Measurements from ENCODE around the gene OR10G8. TPM values are rescaled to one million over a fixed set of nuclear protein-coding genes. Genes with fewer than 3 reads are reported as not detected.

The OR10G8 gene
- total RNA-seq, 4 donors from 2014 or later: not detected

DNA sequence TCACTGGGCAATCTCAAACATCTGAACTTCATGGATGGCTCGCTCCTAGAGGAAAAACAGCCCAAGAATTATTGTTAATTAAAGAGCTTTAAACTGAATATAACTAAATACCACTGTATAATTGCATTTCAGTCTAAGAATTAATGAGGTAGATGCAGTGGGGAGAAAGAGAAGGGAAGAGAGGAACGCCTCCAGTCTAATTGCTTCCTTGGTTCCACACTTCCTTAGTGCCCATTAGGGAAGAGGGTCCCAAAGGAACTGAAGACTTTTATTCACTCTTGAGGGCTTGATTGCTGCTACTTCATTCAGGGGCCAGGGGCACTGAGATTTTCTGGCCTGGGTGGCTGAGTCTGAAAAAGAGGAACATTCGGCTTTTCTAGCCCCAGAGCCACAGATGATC, 26.4 kb downstream of the OR10G8 start:
- H3K27ac ChIP-seq: no peak overlapping the region
- DNase-seq (ENCODE audit: low spot score in 2 of 2): no peak
- H3K27me3 ChIP-seq: no peaks in the 10 kb centered on the region
- H3K4me3 ChIP-seq: no peak overlapping the region
- H3K4me1 ChIP-seq: no peaks in the 10 kb centered on the region
- TF ChIP-seq POLR2A (IDR thresholded peaks at IDR 0.05) (no peak), EP300 (IDR thresholded peaks at IDR 0.05) (no peak)
- TF ChIP-seq, protein P1, sequence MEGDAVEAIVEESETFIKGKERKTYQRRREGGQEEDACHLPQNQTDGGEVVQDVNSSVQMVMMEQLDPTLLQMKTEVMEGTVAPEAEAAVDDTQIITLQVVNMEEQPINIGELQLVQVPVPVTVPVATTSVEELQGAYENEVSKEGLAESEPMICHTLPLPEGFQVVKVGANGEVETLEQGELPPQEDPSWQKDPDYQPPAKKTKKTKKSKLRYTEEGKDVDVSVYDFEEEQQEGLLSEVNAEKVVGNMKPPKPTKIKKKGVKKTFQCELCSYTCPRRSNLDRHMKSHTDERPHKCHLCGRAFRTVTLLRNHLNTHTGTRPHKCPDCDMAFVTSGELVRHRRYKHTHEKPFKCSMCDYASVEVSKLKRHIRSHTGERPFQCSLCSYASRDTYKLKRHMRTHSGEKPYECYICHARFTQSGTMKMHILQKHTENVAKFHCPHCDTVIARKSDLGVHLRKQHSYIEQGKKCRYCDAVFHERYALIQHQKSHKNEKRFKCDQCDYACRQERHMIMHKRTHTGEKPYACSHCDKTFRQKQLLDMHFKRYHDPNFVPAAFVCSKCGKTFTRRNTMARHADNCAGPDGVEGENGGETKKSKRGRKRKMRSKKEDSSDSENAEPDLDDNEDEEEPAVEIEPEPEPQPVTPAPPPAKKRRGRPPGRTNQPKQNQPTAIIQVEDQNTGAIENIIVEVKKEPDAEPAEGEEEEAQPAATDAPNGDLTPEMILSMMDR (IDR thresholded peaks at IDR 0.05): no peak
- 82 to 84% methylated on average over 3 of the region's 3 CpGs for WGBS, 2 donors
- H3K9me3 ChIP-seq: no peaks in the 10 kb centered on the region
- H3K36me3 ChIP-seq: no peaks in the 10 kb centered on the region

DNA sequence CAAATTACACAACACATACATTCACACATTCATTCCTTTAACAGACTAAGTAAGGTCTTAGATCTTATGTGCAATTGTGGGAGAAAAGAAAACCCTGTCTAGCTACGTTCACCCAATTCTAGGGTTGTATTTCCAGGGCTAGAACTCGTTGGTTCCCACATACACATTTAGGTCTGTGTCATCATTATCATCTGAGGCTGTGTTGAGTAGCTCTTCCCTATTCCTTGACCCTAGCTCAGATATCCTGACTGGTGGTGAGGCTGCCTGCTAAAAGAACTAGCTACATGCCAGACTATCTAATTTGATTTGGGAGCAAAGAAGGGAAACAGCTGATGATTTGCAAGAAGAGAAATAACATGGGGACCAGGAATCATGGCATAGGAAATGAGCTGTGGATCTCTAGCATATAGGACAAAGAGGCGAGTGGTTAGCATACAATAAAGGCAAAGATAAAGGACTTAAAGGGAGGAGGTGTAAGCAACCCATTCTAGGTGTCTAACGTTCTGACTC, 42.1 kb downstream of the OR10G8 start:
- H3K36me3 ChIP-seq: no peaks in the 10 kb centered on the region
- no peak for DNase-seq (ENCODE audit: low spot score in 2 of 2)
- peaks cover 0 to 19% (median 0%) of the 10 kb centered on the region in 4 donors for H3K4me1 ChIP-seq
- H3K27me3 ChIP-seq: peaks cover 0 to 9% of the 10 kb centered on the region in 2 donors
- no peaks in the 10 kb centered on the region for H3K9me3 ChIP-seq
- no peak overlapping the region for H3K27ac ChIP-seq
- H3K4me3 ChIP-seq: no peak overlapping the region
- TF ChIP-seq, protein P1 (IDR thresholded peaks at IDR 0.05): no peak
- TF ChIP-seq POLR2A (IDR thresholded peaks at IDR 0.05): no peak
- TF ChIP-seq EP300 (IDR thresholded peaks at IDR 0.05): no peak
- 60 to 74% methylated on average over 4 of the region's 4 CpGs for WGBS, 2 donors

DNA sequence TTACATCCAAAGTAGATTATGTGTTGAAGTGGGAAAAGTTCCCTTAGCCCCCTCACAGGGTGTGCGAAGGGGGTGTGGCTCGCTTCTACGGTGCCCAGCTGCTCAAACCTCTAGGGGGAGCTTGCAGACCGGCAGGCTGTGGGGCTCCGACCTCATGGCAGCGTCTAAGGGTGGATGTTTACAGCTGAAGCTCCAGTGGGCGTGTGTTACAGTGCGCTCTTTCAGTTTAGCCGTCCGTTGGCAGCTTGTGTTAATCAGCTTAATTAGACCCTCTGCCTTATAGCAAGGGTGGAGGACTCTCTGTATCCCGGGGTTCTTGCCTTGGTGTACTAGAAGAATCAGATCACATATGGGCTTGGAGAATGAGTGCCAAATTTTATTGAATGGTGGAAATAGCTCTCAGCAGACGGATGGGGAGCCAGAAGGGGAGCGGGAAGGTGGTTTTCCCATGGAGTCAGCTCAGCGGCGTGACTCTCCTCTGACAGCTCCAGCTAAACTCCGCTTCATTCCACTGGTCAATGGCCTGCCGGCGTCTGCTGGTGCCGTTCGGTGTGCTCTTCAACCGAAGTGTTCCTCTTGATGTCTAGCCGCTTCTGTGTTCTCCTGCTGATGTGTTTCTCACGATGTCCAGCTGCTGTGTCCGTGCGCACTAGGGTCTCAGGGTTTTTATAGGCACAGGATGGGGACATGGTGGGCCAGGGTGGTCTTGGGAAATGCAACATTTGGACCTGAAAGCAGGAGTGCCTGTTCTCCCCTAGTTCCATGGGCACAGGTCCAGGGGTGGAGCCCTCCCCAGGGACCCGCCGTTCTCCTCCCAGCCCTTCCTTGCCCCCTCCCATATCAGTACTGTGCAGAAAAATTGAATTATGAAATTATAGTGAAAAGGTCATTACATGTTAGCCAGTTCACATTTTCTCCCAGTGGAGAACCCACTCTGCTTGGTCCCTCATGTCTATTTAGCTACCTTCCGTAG, 43.1 kb downstream of the OR10G8 start:
- 33 to 41% methylated on average over 27 to 28 of the region's 28 CpGs for WGBS, 2 donors
- Histone ChIP-seq H3K27ac (no peak overlapping the region), H3K36me3 (no peaks in the 10 kb centered on the region), H3K4me3 (peak overlapping the region in 1 of 4 donors; percentile 6), H3K9me3 (no peaks in the 10 kb centered on the region), H3K4me1 (peaks cover 0 to 19% (median 0%) of the 10 kb centered on the region in 4 donors), H3K27me3 (peaks cover 0 to 9% of the 10 kb centered on the region in 2 donors)
- DNase-seq (ENCODE audit: low spot score in 2 of 2): no peak
- no peak for TF ChIP-seq POLR2A (IDR thresholded peaks at IDR 0.05)
- TF ChIP-seq EP300 (IDR thresholded peaks at IDR 0.05): no peak
- TF ChIP-seq, protein P1 (IDR thresholded peaks at IDR 0.05): peak; percentile 18 to 52 (median 33)

DNA sequence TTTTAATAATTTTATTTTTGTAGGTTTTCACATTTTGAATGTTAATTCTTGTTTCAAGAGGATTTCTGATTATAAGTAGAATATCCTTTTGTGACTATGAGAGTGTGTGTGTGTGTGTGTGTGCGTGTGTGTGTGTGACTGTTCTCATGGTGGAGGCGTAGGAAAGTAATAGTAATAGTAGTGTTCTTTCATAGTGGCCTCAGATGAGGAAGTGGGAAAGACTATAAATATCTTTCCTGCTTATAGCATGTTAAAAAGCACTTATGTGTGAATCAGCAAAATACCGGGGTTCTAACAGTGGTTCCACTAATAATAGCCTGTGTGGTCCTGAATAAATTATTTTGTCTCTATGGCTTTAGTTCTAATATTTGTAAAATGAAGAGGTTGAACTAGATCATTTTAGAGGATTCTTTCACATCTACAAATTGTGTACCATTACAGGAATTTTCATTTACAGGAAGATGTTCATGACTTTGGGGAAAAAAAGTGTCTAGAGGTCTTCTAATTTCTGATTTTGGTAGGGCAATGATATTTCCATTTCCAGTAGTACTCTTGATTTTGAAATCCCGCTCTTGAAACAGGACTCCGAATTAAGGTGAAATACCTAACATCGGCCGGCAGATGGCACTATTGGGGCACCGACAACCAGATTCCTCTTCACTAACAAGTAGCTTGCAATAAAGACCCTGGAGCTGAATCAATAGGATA, 44.5 kb downstream of the OR10G8 start:
- DNase-seq (ENCODE audit: low spot score in 2 of 2): peak; percentile 30 to 53
- Histone ChIP-seq H3K4me3 (no peak overlapping the region), H3K27me3 (peaks cover 0 to 16% of the 10 kb centered on the region in 2 donors), H3K9me3 (no peaks in the 10 kb centered on the region), H3K4me1 (peaks cover 0 to 27% (median 3%) of the 10 kb centered on the region in 4 donors), H3K36me3 (no peaks in the 10 kb centered on the region), H3K27ac (no peak overlapping the region)
- 2 to 9% methylated on average over 8 of the region's 8 CpGs for WGBS, 2 donors
- TF ChIP-seq, protein P1 (IDR thresholded peaks at IDR 0.05): peak; percentile 56 to 76 (median 68)
- no peak for TF ChIP-seq EP300 (IDR thresholded peaks at IDR 0.05)

Data from tibial nerve (tissue), 4 donors.